ENCODE measurements around the gene HOXB6.

Gene HOXB6

DNA sequence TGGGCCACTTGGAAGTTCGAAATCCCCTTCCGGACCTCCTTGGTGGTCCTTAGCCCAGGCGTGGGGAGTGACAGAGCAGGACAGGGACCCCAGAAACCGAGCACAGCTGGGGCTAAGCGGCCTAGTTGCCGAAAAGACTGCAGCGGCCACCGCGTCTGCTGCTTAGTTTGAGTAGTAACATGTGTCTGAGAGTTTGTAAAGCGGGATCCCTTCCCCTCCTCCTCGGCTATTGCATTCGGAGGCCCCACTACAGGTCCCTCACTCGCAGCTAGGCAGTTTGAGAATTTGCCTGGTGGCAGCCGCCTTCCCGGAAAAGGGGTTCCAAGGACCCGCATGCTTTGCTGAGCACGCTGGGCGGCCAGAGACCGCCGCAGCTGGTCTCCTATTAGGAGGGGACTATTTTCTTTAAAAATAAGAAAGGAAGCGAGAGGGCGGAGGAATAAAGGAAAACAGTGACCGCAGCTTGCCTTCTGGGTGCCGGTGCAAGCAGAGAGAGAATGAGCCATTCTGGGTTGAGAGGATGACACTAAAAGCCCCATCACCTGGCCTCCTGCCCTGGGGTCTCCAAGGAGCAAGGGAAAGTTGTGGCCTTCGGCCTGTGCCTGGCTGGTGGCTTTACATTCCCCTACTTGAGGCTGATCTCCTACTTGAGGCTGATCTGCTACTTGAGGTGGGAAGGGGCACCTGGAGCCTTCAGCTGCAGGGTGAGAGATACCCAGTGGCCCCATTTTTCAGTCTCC is 10.1 kb downstream of the HOXB6 start:
- no peak overlapping the region for H3K4me3 ChIP-seq (ENCODE audit: low read depth, low read length)
- no peak for DNase-seq (ENCODE audit: low read depth)
- TF ChIP-seq CTCF (IDR thresholded peaks at IDR 0.05; ENCODE audit: low read depth, low read length, missing control alignments): no peak

- DNase-seq (ENCODE audit: low read depth): no peak
- peak overlapping the region; percentile 49 for H3K4me3 ChIP-seq (ENCODE audit: low read depth, low read length)
- TF ChIP-seq CTCF (IDR thresholded peaks at IDR 0.05; ENCODE audit: low read depth, low read length, missing control alignments): peak; percentile 99
Observed at GRCh38 chr17:48593840-48594537, 10.8 kb downstream of the HOXB6 start.

GRCh38 chr17:48593126-48593829 is 11.5 kb downstream of the HOXB6 start, which contains the start of gene HOXB5:
Gene HOXB5 (minus strand): TSS chr17:48593779. CDS start chr17:48593682, 97 bp downstream.
- DNase-seq (ENCODE audit: low read depth): no peak
- no peak for TF ChIP-seq CTCF (IDR thresholded peaks at IDR 0.05; ENCODE audit: low read depth, low read length, missing control alignments)
- H3K4me3 ChIP-seq (ENCODE audit: low read depth, low read length): peak within 1 kb of the TSS; percentile 49

GRCh38 chr17:48592577-48592976 is 12.2 kb downstream of the HOXB6 start:
- H3K4me3 ChIP-seq (ENCODE audit: low read depth, low read length): no peak overlapping the region; the same call in 1 of the 2 replicates
- TF ChIP-seq CTCF (IDR thresholded peaks at IDR 0.05; ENCODE audit: low read depth, low read length, missing control alignments): no peak
- no peak for DNase-seq (ENCODE audit: low read depth)

- no peak for DNase-seq (ENCODE audit: low read depth)
Observed at GRCh38 chr17:48592057-48592514, 12.7 kb downstream of the HOXB6 start.

More at GRCh38 chr17:48592057-48592514, 12.7 kb downstream of the HOXB6 start:
- no peak overlapping the region for H3K4me3 ChIP-seq (ENCODE audit: low read depth, low read length)
- no peak for TF ChIP-seq CTCF (IDR thresholded peaks at IDR 0.05; ENCODE audit: low read depth, low read length, missing control alignments)
